SK-N-SH (cell line): ENCODE measurements around the gene CITED1. TPM values are rescaled to one million over a fixed set of nuclear protein-coding genes. Genes with fewer than 3 reads are reported as not detected.

Experiments used
- CTCF ChIA-PET: fragments of 300-600, 350-600 bp; formaldehyde crosslinking; extraction: SDS; loops from one replicate; lab custom pipeline; 2021; lab: Yijun Ruan, JAX
- POLR2A ChIA-PET: fragments of 350-600 bp; sonication (Branson Sonifier 250); formaldehyde crosslinking; extraction: SDS; loops from one replicate; lab custom pipeline; 2020; ENCODE audit warnings: antibody characterized with exemption, inconsistent platforms; lab: Yijun Ruan, JAX
- DNase-seq: peaks from one replicate; pipeline ENCODE4 v3.0.0; 2012
- H2AFZ ChIP-seq: fragments of 200-600 bp; sonication (generic); 2 replicates; pipeline ENCODE4 v1.8.1; 2016; ENCODE audit warnings: antibody characterized with exemption, mild to moderate bottlenecking, low read depth
- H3F3A ChIP-seq: fragments of 200-600 bp; sonication (generic); replicated peaks from 2 replicates; pipeline ENCODE3; 2016; ENCODE audit warnings: antibody characterized with exemption, mild to moderate bottlenecking; ENCODE audit not compliant: insufficient read depth
- H3K27ac ChIP-seq, 2 experiments: fragments of 200-500 bp in 1 of 2; fragments of 200-600 bp in 1 of 2; sonication (Bioruptor generic) in 1 of 2; sonication (generic), shearing (Covaris generic) in 1 of 2; 2 replicates each; pipeline versions ENCODE4 v1.5.1 to v1.6.1; 2014 to 2016; ENCODE audit warnings: low read depth in 2 of 2, inconsistent platforms in 1 of 2, low read length in 1 of 2, mild to moderate bottlenecking in 1 of 2, mixed read lengths in 1 of 2
- H3K27me3 ChIP-seq: fragments of 200-600 bp; sonication (generic), shearing (Covaris generic); 2 replicates; pipeline ENCODE4 v1.6.1; 2016; ENCODE audit warnings: mixed run types; ENCODE audit not compliant: insufficient read depth
- H3K36me3 ChIP-seq, 2 experiments: fragments of 200-500 bp in 1 of 2; fragments of 200-600 bp in 1 of 2; sonication (Bioruptor generic) in 1 of 2; sonication (generic) in 1 of 2; replicated peaks in 1 of 2; 2 replicates each; pipeline versions ENCODE3 to v1.5.1; 2014 to 2016; ENCODE audit warnings: low read length in 1 of 2, mild to moderate bottlenecking in 1 of 2; ENCODE audit not compliant: insufficient read depth in 2 of 2, control insufficient read depth in 1 of 2
- H3K4me1 ChIP-seq, 2 experiments: fragments of 200-500 bp in 1 of 2; fragments of 200-600 bp in 1 of 2; sonication (Bioruptor generic) in 1 of 2; sonication (generic), shearing (Covaris generic) in 1 of 2; 2 replicates each; pipeline versions ENCODE4 v1.5.1 to v1.6.1; 2014 to 2016; ENCODE audit warnings: low read depth in 1 of 2, low read length in 1 of 2, mixed run types in 1 of 2; ENCODE audit not compliant: insufficient read depth in 2 of 2, control insufficient read depth in 1 of 2
- H3K4me2 ChIP-seq: fragments of 200-600 bp; sonication (generic), shearing (Covaris generic); 2 replicates; pipeline ENCODE4 v1.6.1; 2017; ENCODE audit warnings: mixed run types
- H3K4me3 ChIP-seq, 2 experiments: fragments of 200-500 bp in 1 of 2; fragments of 200-600 bp in 1 of 2; sonication (Bioruptor generic) in 1 of 2; sonication (generic), shearing (Covaris generic) in 1 of 2; 2 replicates each; pipeline versions ENCODE4 v1.5.1 to v1.8.1; 2014 to 2016; ENCODE audit warnings: low read depth in 2 of 2, inconsistent platforms in 1 of 2, low read length in 1 of 2, mild to moderate bottlenecking in 1 of 2, mixed read lengths in 1 of 2, moderate library complexity in 1 of 2
- H3K79me2 ChIP-seq: fragments of 200-600 bp; sonication (generic); 2 replicates; pipeline ENCODE4 v1.8.1; 2017; ENCODE audit warnings: mild to moderate bottlenecking; ENCODE audit not compliant: insufficient read depth
- H3K9ac ChIP-seq: fragments of 200-600 bp; sonication (generic); 2 replicates; pipeline ENCODE4 v1.6.1; 2017; ENCODE audit warnings: mixed run types
- H3K9me2 ChIP-seq: fragments of 200-600 bp; sonication (generic); 2 replicates; pipeline ENCODE4 v1.6.1; 2017; ENCODE audit warnings: mixed run types
- H3K9me3 ChIP-seq: fragments of 200-600 bp; sonication (generic); 2 replicates; pipeline ENCODE4 v1.6.1; 2017; ENCODE audit warnings: mixed run types, mild to moderate bottlenecking, moderate library complexity
- H4K20me1 ChIP-seq: fragments of 200-600 bp; sonication (generic); 2 replicates; pipeline ENCODE4 v1.6.1; 2017; ENCODE audit warnings: mild to moderate bottlenecking, mixed run types; ENCODE audit not compliant: insufficient read depth
- FOXJ3 ChIP-seq: sonication (generic); formaldehyde crosslinking; IDR thresholded peaks from 2 replicates; pipeline ENCODE4 v1.5.1; 2020; ENCODE audit warnings: mild to moderate bottlenecking, missing genetic modification reagents
- SMC3 ChIP-seq: IDR thresholded peaks from 2 replicates; pipeline ENCODE4 v1.6.1; 2012; ENCODE audit warnings: low read depth, low read length, improper control_type of control experiment
- YY1 ChIP-seq: IDR thresholded peaks from 2 replicates; pipeline ENCODE4 v1.4.0; 2012; ENCODE audit warnings: low read depth, mild to moderate bottlenecking
- polyA plus RNA-seq, 3 experiments: library from polyadenylated mRNA; depleted of rRNA; stranded (reverse); fragments of >200 nt; gene quantifications; 2 replicates each; pipeline ENCODE4 v1.2.3, GENCODE V29; 2012
- small RNA-seq, 7 experiments: library from RNA; depleted of rRNA; stranded (forward); fragments of <200 nt; gene quantifications; one replicate each; pipeline ENCODE3, GENCODE V24; 2012

CITED1 gene
- polyA plus RNA-seq, 1 of the 3 experiments (the other 2 are of a cell fraction) = 0.44 TPM

GRCh38 chrX:72253686-72254085 is 52.0 kb downstream of the CITED1 start:
- Histone ChIP-seq H2AFZ (no peak overlapping the region), H3K9ac (no peak overlapping the region), H3F3A (peaks cover 2% of the 10 kb centered on the region), H3K4me2 (no peak overlapping the region), H4K20me1 (no peaks in the 10 kb centered on the region), H3K27ac (no peak overlapping the region), H3K27me3 (no peaks in the 10 kb centered on the region), H3K9me3 (no peaks in the 10 kb centered on the region), H3K36me3 (no peaks in the 10 kb centered on the region), H3K79me2 (no peaks in the 10 kb centered on the region), H3K4me3 (no peak overlapping the region), H3K4me1 (no peaks in the 10 kb centered on the region), H3K9me2 (no peaks in the 10 kb centered on the region)
- CTCF ChIA-PET = interaction anchor here (1.0 to 1.8 kb wide), 2 partner anchors 9 to 287 kb away, joined by 3 to 14 read pairs; no protein-coding TSS in a partner anchor
- no peak for DNase-seq
- TF ChIP-seq YY1 (no peak), FOXJ3 (no peak), SMC3 (no peak)
- POLR2A ChIA-PET = no interaction called here

Small RNAs within 50 kb of the gene (small RNA-seq; reads per million reads assigned to genes)
- 0 reads per million in 7 experiments for gene RF00019

Other genes with a start within 250 kb of the CITED1 start
- gene RTL5, start 174.0 kb downstream of the CITED1 start, polyA plus RNA-seq (2012; rRNA removed) = 1.5 and 1.8 TPM in 2 replicates
- gene PIN4, start 124.2 kb downstream of the CITED1 start, polyA plus RNA-seq (2012; rRNA removed) = 22.3 and 29.8 TPM in 2 replicates
- 1.5 and 1.8 TPM in 2 replicates for gene ERCC6L, start 66.9 kb downstream of the CITED1 start, polyA plus RNA-seq (2012; rRNA removed)
- 2,440 and 2,716 TPM in 2 replicates for gene RPS4X, start 28.7 kb downstream of the CITED1 start, polyA plus RNA-seq (2012; rRNA removed)